ENCODE results near the gene OBSL1.

OBSL1 gene

GRCh38 chr2:219507581-219508443 lies 63.5 kb downstream of the OBSL1 start:
- Mint-ChIP-seq H3K27ac (no peak overlapping the region), H3K9me3 (no peaks in the 10 kb centered on the region), H3K36me3 (peaks cover 28% of the 10 kb centered on the region), H3K27me3 (peaks cover 24% of the 10 kb centered on the region), H3K4me1 (peaks cover 15% of the 10 kb centered on the region), H3K4me3 (no peak overlapping the region)
- DNase-seq (ENCODE audit: low spot score in 2 of 2), result no peak
- ATAC-seq (ENCODE audit: low read depth), result no peak

GRCh38 chr2:219506802-219507526 lies 64.4 kb downstream of the OBSL1 start:
- H3K36me3 Mint-ChIP-seq, result peaks cover 30% of the 10 kb centered on the region
- H3K4me1 Mint-ChIP-seq, result peaks cover 15% of the 10 kb centered on the region
- ATAC-seq (ENCODE audit: low read depth), result no peak
- no peak overlapping the region for H3K4me3 Mint-ChIP-seq
- no peak for DNase-seq (ENCODE audit: low spot score in 2 of 2)
- peaks cover 21% of the 10 kb centered on the region for H3K27me3 Mint-ChIP-seq
- H3K27ac Mint-ChIP-seq, result no peak overlapping the region
- no peaks in the 10 kb centered on the region for H3K9me3 Mint-ChIP-seq

- peaks cover 33% of the 10 kb centered on the region for H3K36me3 Mint-ChIP-seq
- no peak overlapping the region for H3K27ac Mint-ChIP-seq
- ATAC-seq (ENCODE audit: low read depth), result no peak
- no peak overlapping the region for H3K4me3 Mint-ChIP-seq
- H3K4me1 Mint-ChIP-seq, result peaks cover 13% of the 10 kb centered on the region
- no peaks in the 10 kb centered on the region for H3K9me3 Mint-ChIP-seq
- H3K27me3 Mint-ChIP-seq, result peaks cover 19% of the 10 kb centered on the region
- DNase-seq (ENCODE audit: low spot score in 2 of 2), result no peak
These were observed 65.1 kb downstream of the OBSL1 start for GRCh38 chr2:219506153-219506801.

GRCh38 chr2:219505585-219505984 lies 65.8 kb downstream of the OBSL1 start:
- H3K4me1 Mint-ChIP-seq, result peaks cover 13% of the 10 kb centered on the region
- H3K27me3 Mint-ChIP-seq, result peaks cover 14% of the 10 kb centered on the region
- no peak overlapping the region for H3K27ac Mint-ChIP-seq
- peaks cover 33% of the 10 kb centered on the region for H3K36me3 Mint-ChIP-seq
- no peak for DNase-seq (ENCODE audit: low spot score in 2 of 2)
- no peak for ATAC-seq (ENCODE audit: low read depth)
- no peak overlapping the region for H3K4me3 Mint-ChIP-seq
- H3K9me3 Mint-ChIP-seq, result no peaks in the 10 kb centered on the region

- H3K27ac Mint-ChIP-seq, result no peak overlapping the region
- peaks cover 18% of the 10 kb centered on the region for H3K4me1 Mint-ChIP-seq
- no peak overlapping the region for H3K4me3 Mint-ChIP-seq
These were observed 68.7 kb downstream of the OBSL1 start for GRCh38 chr2:219502618-219503017.

GRCh38 chr2:219501849-219502248 lies 69.5 kb downstream of the OBSL1 start:
- Mint-ChIP-seq H3K4me1 (peaks cover 18% of the 10 kb centered on the region), H3K9me3 (no peaks in the 10 kb centered on the region), H3K27ac (no peak overlapping the region), H3K27me3 (no peaks in the 10 kb centered on the region), H3K36me3 (peaks cover 28% of the 10 kb centered on the region), H3K4me3 (no peak overlapping the region)
- ATAC-seq (ENCODE audit: low read depth), result no peak
- DNase-seq (ENCODE audit: low spot score in 2 of 2), result no peak

More at GRCh38 chr2:219502618-219503017, 68.7 kb downstream of the OBSL1 start:
- DNase-seq (ENCODE audit: low spot score in 2 of 2), result no peak
- no peaks in the 10 kb centered on the region for H3K9me3 Mint-ChIP-seq
- ATAC-seq (ENCODE audit: low read depth), result no peak
- H3K27me3 Mint-ChIP-seq, result no peaks in the 10 kb centered on the region
- peaks cover 33% of the 10 kb centered on the region for H3K36me3 Mint-ChIP-seq

All from memory B cell (primary cell).